GM19438 (cell line): ENCODE results near the gene CARMIL3.
"Not testable (repeated sequence)": the region's sequence is repeated elsewhere in the genome, so short reads cannot be mapped to it uniquely, and the experiment has no call there.

Source experiments
- ATAC-seq: cut with Tn5 transposase; IDR thresholded peaks from one replicate; pipeline ENCODE4 v1.9.1; 2021; ENCODE audit warnings: low read depth; ENCODE audit not compliant: unreplicated experiment

The CARMIL3 gene

GRCh38 chr14:24036963-24037657 lies 14.7 kb upstream of the CARMIL3 start:
- ATAC-seq = peak; percentile 14

DNA sequence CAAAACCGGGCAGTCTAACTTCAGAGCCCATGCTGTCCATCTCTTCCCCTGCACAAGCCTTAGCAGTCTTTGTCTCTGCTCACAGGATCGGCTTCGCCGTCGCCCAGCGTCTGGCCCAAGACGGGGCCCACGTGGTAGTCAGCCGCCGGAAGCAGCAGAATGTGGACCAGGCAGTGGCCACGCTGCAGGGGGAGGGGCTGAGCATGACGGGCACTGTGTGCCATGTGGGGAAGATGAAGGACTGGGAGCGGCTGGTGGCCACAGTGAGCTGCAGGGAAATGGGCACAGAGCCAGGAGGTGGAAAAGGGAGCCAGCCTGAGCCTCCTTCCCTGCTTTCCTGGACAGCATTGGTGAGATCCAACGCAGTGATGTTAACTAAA lies 14.2 kb upstream of the CARMIL3 start:
- no peak for ATAC-seq

DNA sequence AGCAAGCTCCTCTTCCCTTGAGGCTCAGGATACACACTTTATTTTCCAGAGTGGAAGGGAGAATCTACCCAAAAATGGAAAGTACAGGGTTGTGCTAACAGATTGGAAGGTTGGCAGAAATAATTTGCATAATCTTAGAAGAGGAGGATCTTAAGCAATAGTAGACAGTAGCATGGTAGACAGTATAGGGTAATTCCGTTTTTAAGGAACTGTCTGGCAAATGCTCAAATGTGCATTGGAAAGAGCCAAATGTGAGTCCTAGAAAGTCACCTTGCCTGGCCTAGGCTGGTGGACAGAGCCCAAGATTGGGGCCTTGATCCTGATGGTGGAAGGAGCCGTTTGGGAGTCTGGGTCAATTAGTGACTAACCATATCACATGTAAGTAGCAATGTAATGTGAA lies 13.1 kb upstream of the CARMIL3 start:
- ATAC-seq = no peak

DNA sequence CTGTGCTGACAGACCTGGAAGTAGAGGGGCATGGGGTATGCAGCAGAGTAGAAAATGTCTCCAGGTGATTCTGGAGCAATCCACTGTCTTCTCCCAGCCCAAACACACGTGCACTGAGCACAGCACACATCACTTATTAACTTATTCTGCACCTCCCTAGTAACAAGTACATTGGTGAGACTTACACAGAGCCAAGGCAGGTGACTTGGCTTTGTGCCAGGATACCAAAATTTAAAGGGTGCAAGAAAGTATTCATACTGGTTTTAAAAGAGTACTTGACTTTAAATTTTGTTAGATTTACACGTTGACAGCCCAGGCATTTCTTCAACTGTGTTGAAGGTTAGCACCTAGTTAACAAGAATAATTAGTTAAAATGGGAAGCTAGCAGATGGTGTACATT lies 11.1 kb upstream of the CARMIL3 start:
- no peak for ATAC-seq

DNA sequence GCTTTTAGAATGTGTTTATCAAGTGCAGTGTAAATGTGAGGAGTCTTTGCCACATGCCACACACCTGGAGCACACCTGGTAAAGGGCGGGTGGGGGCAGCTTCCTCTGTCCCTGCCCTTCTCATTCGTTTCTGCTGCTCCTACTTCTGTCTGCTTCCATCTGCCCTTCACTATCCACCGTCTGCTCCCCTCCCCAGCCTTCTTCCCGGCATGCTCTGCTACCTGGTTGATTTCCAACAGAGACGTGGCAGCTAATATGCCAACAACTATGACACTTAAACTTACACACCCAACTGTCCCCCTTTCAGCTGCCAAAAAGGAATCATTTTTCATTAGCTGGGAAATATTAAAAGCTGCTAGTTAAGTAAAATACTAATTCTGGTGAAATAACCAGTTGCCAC lies 9.1 kb upstream of the CARMIL3 start:
- ATAC-seq = no peak

- not testable (repeated sequence) for ATAC-seq
Measured at GRCh38 chr14:24049002-24049401, 2.8 kb upstream of the CARMIL3 start.

DNA sequence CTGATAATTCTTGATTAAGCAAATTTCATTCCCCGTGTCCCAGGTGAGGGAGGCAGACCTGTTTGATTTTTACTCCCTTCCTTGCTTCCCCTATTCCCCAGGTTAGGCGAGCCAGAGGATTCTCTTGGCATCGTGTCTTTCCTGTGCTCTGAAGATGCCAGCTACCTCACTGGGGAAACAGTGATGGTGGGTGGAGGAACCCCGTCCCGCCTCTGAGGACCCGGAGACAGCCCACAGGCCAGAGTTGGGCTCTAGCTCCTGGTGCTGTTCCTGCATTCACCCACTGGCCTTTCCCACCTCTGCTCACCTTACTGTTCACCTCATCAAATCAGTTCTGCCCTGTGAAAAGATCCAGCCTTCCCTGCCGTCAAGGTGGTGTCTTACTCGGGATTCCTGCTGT lies 1.1 kb upstream of the CARMIL3 start:
- ATAC-seq = not testable (repeated sequence)

GRCh38 chr14:24051176-24051788 lies 527 bp upstream of the CARMIL3 start:
- ATAC-seq = no peak

DNA sequence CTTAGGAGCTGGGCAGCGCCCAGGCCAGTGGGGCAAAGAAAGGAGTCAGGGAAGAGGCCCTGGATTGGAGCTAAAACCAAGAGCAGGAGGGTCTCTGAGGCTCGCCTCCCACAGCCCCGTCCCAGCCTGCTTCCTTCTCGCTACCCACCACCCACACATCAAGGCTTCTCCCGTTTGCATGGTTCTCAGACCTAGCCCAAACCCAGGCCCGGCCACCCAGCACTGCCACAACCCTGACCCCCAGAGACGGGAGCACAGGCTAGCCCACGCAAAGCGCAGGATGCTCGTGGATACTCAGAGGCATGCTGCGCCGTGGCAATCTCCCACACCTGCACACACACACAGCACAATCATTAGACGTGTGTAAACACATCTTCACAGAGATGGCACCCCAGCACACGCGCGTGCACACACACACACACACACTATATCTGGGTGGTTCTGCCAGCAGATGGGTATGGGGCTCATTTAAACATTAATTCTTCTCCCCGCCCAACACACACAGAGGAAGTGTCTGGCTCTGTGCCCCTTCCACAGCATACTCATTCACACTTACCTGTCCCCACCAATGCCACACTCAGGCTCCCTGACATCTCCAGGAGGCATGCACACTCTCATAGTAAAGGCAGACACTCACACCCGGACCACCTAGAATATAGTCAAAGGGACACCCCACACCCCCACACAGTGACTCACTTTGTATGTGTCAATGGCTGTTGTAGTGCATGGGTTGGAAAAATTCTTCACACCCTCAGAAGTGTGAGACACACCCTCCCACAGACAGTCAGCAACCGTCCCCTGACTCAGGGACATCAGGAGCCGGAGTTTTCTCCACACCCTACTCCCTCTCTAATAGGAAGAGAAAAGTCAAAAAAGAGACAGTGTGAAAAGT lies 1.1 kb downstream of the CARMIL3 start:
- ATAC-seq = no peak

- no peak for ATAC-seq
Measured at GRCh38 chr14:24053548-24054323, 1.9 kb downstream of the CARMIL3 start.

DNA sequence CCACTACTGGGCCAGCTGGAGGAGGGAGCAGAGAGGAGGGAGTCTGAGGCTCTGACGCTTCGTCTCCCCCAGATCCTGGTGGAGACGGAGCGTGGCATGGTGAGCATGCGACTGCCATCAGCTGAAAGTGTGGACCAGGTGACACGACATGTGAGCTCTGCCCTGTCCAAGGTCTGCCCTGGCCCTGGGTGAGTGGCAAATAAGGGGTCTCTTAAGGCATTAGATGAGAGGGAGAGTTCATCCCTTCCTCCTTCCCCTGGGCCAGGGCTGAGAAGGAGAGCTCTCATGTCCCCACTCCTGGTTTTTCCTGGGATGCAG lies 2.5 kb downstream of the CARMIL3 start:
- no peak for ATAC-seq

DNA sequence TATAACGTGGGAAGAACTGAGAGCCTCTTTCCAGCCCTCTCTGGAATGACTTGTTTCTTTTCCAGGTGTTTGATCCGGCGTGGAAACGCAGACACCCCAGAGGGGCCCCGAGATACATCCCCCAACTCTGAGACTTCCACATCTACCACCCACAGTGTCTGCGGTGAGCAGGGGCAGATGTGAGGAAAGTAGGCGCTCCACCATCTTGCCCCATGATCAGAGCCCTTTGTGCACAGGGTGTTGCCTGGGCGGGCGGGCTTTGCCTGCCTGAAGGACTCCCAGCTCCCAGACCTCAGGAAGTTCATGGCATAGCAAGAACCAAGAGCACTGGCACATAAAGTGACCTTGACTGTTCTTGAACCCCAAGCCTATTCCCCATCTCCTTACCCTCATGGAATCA lies 2.8 kb downstream of the CARMIL3 start:
- no peak for ATAC-seq

GRCh38 chr14:24055971-24056799 lies 4.4 kb downstream of the CARMIL3 start:
- no peak for ATAC-seq

DNA sequence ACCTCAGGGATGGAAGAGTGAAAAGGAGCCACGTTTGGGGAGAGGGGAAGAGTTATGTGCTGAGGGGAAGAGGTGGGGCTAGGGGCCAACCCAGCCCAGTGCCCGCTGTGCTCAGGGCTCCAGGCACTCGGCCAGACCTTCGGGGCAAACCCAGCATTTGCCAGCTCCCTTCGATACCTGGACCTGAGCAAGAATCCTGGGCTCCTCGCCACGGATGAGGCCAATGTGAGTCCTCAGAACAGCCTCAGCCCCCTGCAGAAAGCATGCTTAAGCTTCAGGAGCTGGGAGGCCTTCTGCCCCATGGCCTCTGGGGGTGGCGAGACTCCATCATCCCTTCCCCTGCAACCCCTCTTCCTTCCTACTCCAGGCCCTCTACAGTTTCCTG lies 5.0 kb downstream of the CARMIL3 start:
- no peak for ATAC-seq

- ATAC-seq = no peak
Measured at GRCh38 chr14:24057271-24057670, 5.5 kb downstream of the CARMIL3 start.

GRCh38 chr14:24057867-24058259 lies 6.1 kb downstream of the CARMIL3 start:
- no peak for ATAC-seq

- peak; percentile 73 for ATAC-seq
Measured at GRCh38 chr14:24058260-24058950, 6.6 kb downstream of the CARMIL3 start.

GRCh38 chr14:24058951-24059475 lies 7.2 kb downstream of the CARMIL3 start:
- no peak for ATAC-seq

DNA sequence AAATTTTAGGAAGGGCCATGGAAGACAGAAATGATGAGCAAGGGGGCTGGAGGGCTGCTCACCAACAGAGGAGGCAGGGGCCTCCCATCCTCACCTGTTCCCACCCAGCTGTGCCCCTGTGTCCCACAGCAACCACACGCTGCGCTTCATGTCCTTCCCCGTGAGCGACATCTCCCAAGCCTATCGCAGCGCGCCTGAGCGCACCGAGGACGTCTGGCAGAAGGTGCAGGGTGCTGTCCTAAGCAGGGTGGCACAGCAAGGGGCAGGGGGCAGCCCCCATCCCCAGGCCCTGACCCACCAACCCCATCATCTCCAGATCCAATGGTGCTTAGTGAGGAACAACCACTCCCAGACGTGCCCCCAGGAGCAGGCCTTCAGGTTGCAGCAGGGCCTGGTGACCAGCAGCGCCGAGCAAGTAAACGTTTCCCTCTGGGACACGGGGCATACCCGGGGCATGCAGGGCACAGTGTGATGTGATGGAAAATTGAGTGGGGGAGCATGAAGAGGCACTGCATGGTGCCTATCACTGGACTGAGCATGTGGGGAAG lies 8.1 kb downstream of the CARMIL3 start:
- no peak for ATAC-seq
